GM12872 (cell line): ENCODE results near the gene GPC1.

ENCODE experiments used
- CTCF ChIP-seq: IDR thresholded peaks from 3 replicates; pipeline ENCODE4 v1.5.1; 2011; ENCODE audit warnings: low read depth, mild to moderate bottlenecking, low read length, moderate library complexity; ENCODE audit not compliant: insufficient read depth

Gene GPC1

GRCh38 chr2:240404174-240404852 is 31.1 kb upstream of the GPC1 start:
- TF ChIP-seq CTCF: no peak

- no peak for TF ChIP-seq CTCF
Measured at GRCh38 chr2:240405133-240405532, 30.3 kb upstream of the GPC1 start.

GRCh38 chr2:240405684-240406313 is 29.7 kb upstream of the GPC1 start:
- no peak for TF ChIP-seq CTCF

GRCh38 chr2:240407090-240407489 is 28.4 kb upstream of the GPC1 start:
- TF ChIP-seq CTCF: no peak

GRCh38 chr2:240410004-240410403 is 25.5 kb upstream of the GPC1 start:
- TF ChIP-seq CTCF: no peak

- TF ChIP-seq CTCF: no peak
Measured at GRCh38 chr2:240410808-240411207, 24.7 kb upstream of the GPC1 start.

- no peak for TF ChIP-seq CTCF
Measured at GRCh38 chr2:240411261-240412160, 24.0 kb upstream of the GPC1 start.
